IMR-90 (cell line): Measurements from ENCODE around the gene RGS10. TPM values are rescaled to one million over a fixed set of nuclear protein-coding genes. Genes with fewer than 3 reads are reported as not detected.
"Not testable (repeated sequence)": the region's sequence is repeated elsewhere in the genome, so short reads cannot be mapped to it uniquely, and the experiment has no call there.

Experiments
- ATAC-seq: fragments of 200-7000 bp; cut with Tn5 transposase; 2 replicates; pipeline ENCODE4 v1.9.1; 2020; ENCODE audit warnings: low read depth, mild to moderate bottlenecking, moderate library complexity
- BruUV-seq: library from RNA; stranded (reverse); fragments of 400-500 nt; replicated peaks from 2 replicates; lab custom pipeline; 2021; lab: Mats Ljungman, UMichigan
- CTCF ChIA-PET: fragments of 300-600 bp; formaldehyde crosslinking; extraction: SDS; loops from one replicate; lab custom pipeline; 2021; ENCODE audit warnings: antibody characterized with exemption; lab: Yijun Ruan, JAX
- POLR2A ChIA-PET: fragments of 300-600 bp; sonication (Branson Sonifier 250); formaldehyde crosslinking; loops from one replicate; lab custom pipeline; 2022; ENCODE audit warnings: antibody characterized with exemption; ENCODE audit not compliant: unreplicated experiment; lab: Charles Lee
- DNase-seq: peaks from one replicate; pipeline ENCODE4 v3.0.0; 2013
- H2AFZ ChIP-seq: replicated peaks from 2 replicates; pipeline ENCODE3; 2013; ENCODE audit warnings: low read length, mild to moderate bottlenecking; ENCODE audit not compliant: poor library complexity
- H2AK5ac ChIP-seq: 2 replicates; pipeline ENCODE4 v1.6.1; 2013; ENCODE audit warnings: low read depth, low read length, inconsistent platforms
- H2AK9ac ChIP-seq: replicated peaks from 2 replicates; pipeline ENCODE3; 2013; ENCODE audit warnings: mild to moderate bottlenecking, low read depth, low read length, moderate library complexity; ENCODE audit not compliant: poor library complexity
- H2BK120ac ChIP-seq: 2 replicates; pipeline ENCODE4 v1.6.1; 2013; ENCODE audit warnings: low read depth, low read length, inconsistent platforms
- H2BK15ac ChIP-seq: 3 replicates; pipeline ENCODE4 v1.6.1; 2013; ENCODE audit warnings: low read depth, low read length, inconsistent platforms
- H2BK20ac ChIP-seq: 2 replicates; pipeline ENCODE4 v1.6.1; 2013; ENCODE audit warnings: low read depth, mild to moderate bottlenecking, inconsistent platforms, low read length, moderate library complexity
- H2BK5ac ChIP-seq: 2 replicates; pipeline ENCODE4 v1.6.1; 2013; ENCODE audit warnings: mild to moderate bottlenecking, low read depth, low read length, inconsistent platforms; ENCODE audit not compliant: poor library complexity, severe bottlenecking
- H3K14ac ChIP-seq: replicated peaks from 2 replicates; pipeline ENCODE4 v1.6.1; 2013; ENCODE audit warnings: low read depth, low read length, inconsistent platforms
- H3K18ac ChIP-seq: 2 replicates; pipeline ENCODE4 v1.6.1; 2013; ENCODE audit warnings: low read depth, low read length, control low read depth
- H3K23ac ChIP-seq: 2 replicates; pipeline ENCODE4 v1.6.1; 2013; ENCODE audit warnings: low read depth, low read length, inconsistent platforms
- H3K27ac ChIP-seq: 2 replicates; pipeline ENCODE4 v1.5.1; 2013; ENCODE audit warnings: mild to moderate bottlenecking, control low read depth, low read length; ENCODE audit not compliant: insufficient read depth
- H3K27me3 ChIP-seq: 2 replicates; pipeline ENCODE4 v1.6.1; 2013; ENCODE audit warnings: low read length; ENCODE audit not compliant: control insufficient read depth, insufficient read depth
- H3K36me3 ChIP-seq: 2 replicates; pipeline ENCODE4 v1.6.1; 2013; ENCODE audit warnings: low read length, mixed read lengths; ENCODE audit not compliant: control insufficient read depth, insufficient read depth
- H3K4ac ChIP-seq: 2 replicates; pipeline ENCODE4 v1.6.1; 2013; ENCODE audit warnings: low read depth, low read length, inconsistent platforms
- H3K4me1 ChIP-seq: 2 replicates; pipeline ENCODE4 v1.6.1; 2013; ENCODE audit warnings: low read length, mixed read lengths; ENCODE audit not compliant: control insufficient read depth, insufficient read depth
- H3K4me2 ChIP-seq: 2 replicates; pipeline ENCODE4 v1.6.1; 2013; ENCODE audit warnings: low read depth, mild to moderate bottlenecking, control low read depth, low read length, moderate library complexity
- H3K4me3 ChIP-seq: 2 replicates; pipeline ENCODE4 v1.5.1; 2013; ENCODE audit warnings: low read depth, mild to moderate bottlenecking, control low read depth, low read length, moderate library complexity; ENCODE audit not compliant: insufficient read depth
- H3K56ac ChIP-seq: 2 replicates; pipeline ENCODE4 v1.6.1; 2013; ENCODE audit warnings: low read length, inconsistent platforms; ENCODE audit not compliant: insufficient read depth; ENCODE audit errors: extremely low read depth
- H3K79me1 ChIP-seq, 2 experiments: 2 replicates each; pipeline ENCODE4 v1.6.1; 2013; ENCODE audit warnings: low read length in 2 of 2, inconsistent platforms in 1 of 2, low read depth in 1 of 2
- H3K9ac ChIP-seq: 2 replicates; pipeline ENCODE4 v1.6.1; 2013; ENCODE audit warnings: low read depth, low read length, control low read depth
- H3K9me1 ChIP-seq: 2 replicates; pipeline ENCODE4 v1.6.1; 2013; ENCODE audit warnings: low read length, inconsistent platforms; ENCODE audit not compliant: insufficient read depth
- H3K9me3 ChIP-seq: 2 replicates; pipeline ENCODE4 v1.6.1; 2013; ENCODE audit warnings: low read length; ENCODE audit not compliant: control insufficient read depth, insufficient read depth
- H4K20me1 ChIP-seq: 2 replicates; pipeline ENCODE4 v1.6.1; 2013; ENCODE audit warnings: low read length, inconsistent platforms; ENCODE audit not compliant: insufficient read depth
- H4K5ac ChIP-seq: 2 replicates; pipeline ENCODE4 v1.6.1; 2013; ENCODE audit warnings: mild to moderate bottlenecking, low read depth, low read length, control low read depth
- H4K8ac ChIP-seq, 2 experiments: 2 replicates each; pipeline ENCODE4 v1.6.1; 2013; ENCODE audit warnings: low read depth in 2 of 2, low read length in 2 of 2, control low read depth in 1 of 2, inconsistent platforms in 1 of 2
- H4K91ac ChIP-seq: 2 replicates; pipeline ENCODE4 v1.6.1; 2013; ENCODE audit warnings: low read depth, low read length, inconsistent platforms; ENCODE audit not compliant: insufficient read depth
- WGBS, 2 experiments: methylation state at CpG; one replicate each; pipeline versions ENCODE4 v1.1.5 to v1.1.7; 2013; ENCODE audit warnings: missing lambda C conversion rate in 2 of 2; ENCODE audit not compliant: insufficient read length in 1 of 2; ENCODE audit errors: extremely low coverage in 2 of 2; 5-methylcytosine and 5-hydroxymethylcytosine counted together
- dilution Hi-C: fragments of 300-500 bp; cut with HindIII; formaldehyde crosslinking; loops from one replicate; pipeline ENCODE4 v1.14.3; 2018; ENCODE audit warnings: low sequenced_read_pairs; ENCODE audit not compliant: unreplicated experiment
- in situ Hi-C: fragments of 300-500 bp; cut with MboI; formaldehyde crosslinking; loops from 3 replicates; pipeline ENCODE4 v1.14.3; 2019; ENCODE audit warnings: low sequenced_read_pairs, inconsistent platforms, mixed read lengths
- intact Hi-C: fragments of 100-400 bp; cut with micrococcal nuclease; formaldehyde crosslinking; loops from 2 replicates; pipeline ENCODE4 v1.10.0; 2022
- polyA plus RNA-seq, 3 experiments: library from polyadenylated mRNA; depleted of rRNA; stranded (reverse); fragments of >200 nt; gene quantifications; 2 replicates each; pipeline ENCODE4 v1.2.3, GENCODE V29; 2012; ENCODE audit warnings: low replicate concordance in 1 of 3
- total RNA-seq: library from RNA; depleted of rRNA; stranded (reverse); fragments of >200 nt; gene quantifications from 2 replicates; pipeline ENCODE4 v1.2.3, GENCODE V29; 2012

RGS10 gene
- total and polyA plus RNA-seq, 2 of the 4 experiments (the other 2 are of a cell fraction), result 35.3 to 89.7 TPM

GRCh38 chr10:119556081-119556480 is 13.6 kb upstream of the RGS10 start:
- H3K4me1 ChIP-seq, DNase-seq, CTCF ChIA-PET, H3K27me3 ChIP-seq, H2BK15ac ChIP-seq, H3K18ac ChIP-seq, H2BK5ac ChIP-seq, POLR2A ChIA-PET, H3K9me1 ChIP-seq, H3K56ac ChIP-seq, H3K27ac ChIP-seq, ATAC-seq, H2AFZ ChIP-seq, H3K4me3 ChIP-seq, H3K9me3 ChIP-seq, BruUV-seq, H3K36me3 ChIP-seq, in situ Hi-C loops, H2AK5ac ChIP-seq, H3K4me2 ChIP-seq, H2BK120ac ChIP-seq, H4K91ac ChIP-seq, H3K9ac ChIP-seq, H4K5ac ChIP-seq, H4K20me1 ChIP-seq, H3K23ac ChIP-seq, H3K4ac ChIP-seq, H3K14ac ChIP-seq, H2AK9ac ChIP-seq, H2BK20ac ChIP-seq, dilution Hi-C loops, H3K79me1 ChIP-seq, H4K8ac ChIP-seq, intact Hi-C loops: not testable (repeated sequence)
- WGBS, 2 experiments, result no CpG with 5 or more reads among the region's 2 CpGs
